Activated CD4-positive, alpha-beta T cell treated with anti-CD3 and anti-CD28 coated beads, Interleukin-2, amount 50 U/mL, for 24 hours (primary cell): ENCODE results near the gene SGO1.

Experiments
- DNase-seq, 2 donors: peaks; one replicate each; pipeline ENCODE4 v3.0.0-alpha.2; 2020; ENCODE audit warnings: low read depth in 1 of 2, low spot score in 1 of 2

The SGO1 gene

DNA sequence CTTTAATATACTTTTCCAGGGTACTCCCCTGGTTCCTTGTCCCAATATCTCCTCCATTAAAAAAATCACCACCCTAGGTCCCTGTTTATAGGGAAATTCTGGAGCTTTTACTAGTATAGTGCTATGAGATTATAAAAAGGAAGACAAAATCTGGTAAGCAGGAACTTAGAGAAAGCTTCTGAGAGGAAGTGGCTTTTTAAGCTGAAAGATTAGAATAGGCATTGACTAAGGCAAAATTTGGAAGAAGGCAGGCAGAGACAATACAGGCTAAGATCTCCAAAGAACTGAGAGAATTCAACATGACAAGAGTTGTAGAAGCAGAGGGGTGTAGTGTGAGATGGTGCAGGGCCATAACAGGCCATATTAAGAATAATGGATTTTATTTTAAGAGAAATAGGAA, 25.8 kb downstream of the SGO1 start:
- no peak for DNase-seq

DNA sequence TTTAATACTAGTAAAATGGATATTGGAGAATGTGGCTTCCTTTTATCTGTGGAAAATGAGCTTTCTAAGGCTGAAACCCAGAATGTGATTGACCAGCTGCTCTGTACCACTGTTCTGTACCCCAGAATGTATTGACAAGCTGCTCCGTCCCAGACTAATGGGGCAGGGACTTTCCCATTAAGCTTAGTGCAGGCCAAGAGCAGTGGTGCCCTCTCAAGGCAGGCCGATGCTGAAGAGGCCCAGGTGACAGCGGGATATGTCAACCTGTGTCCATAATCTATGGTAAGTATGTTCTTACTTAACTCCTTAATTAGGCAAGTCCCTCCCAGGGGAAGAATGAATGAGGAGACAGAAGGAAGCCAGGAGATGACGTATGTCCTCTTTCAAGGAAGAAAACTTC, 31.1 kb downstream of the SGO1 start:
- DNase-seq: no peak

DNA sequence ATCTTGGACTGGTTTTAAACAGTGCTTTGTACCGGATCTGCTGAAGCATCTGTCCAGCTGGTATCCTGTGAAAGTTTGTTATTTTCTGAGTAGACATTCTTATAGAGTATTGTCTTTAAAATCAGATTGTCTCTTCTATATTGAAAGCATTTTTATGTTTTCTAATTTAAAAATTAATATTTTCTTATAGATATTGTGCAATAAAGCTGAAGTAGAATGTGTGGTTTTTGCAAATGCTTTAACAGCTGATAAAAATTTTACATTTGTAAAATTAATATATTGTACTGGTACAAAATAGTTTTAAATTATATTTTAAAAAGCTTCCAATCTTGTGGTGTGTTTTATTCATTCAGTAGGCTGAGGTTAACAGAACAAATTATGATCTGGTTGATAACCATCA, 31.9 kb downstream of the SGO1 start:
- DNase-seq: no peak

DNA sequence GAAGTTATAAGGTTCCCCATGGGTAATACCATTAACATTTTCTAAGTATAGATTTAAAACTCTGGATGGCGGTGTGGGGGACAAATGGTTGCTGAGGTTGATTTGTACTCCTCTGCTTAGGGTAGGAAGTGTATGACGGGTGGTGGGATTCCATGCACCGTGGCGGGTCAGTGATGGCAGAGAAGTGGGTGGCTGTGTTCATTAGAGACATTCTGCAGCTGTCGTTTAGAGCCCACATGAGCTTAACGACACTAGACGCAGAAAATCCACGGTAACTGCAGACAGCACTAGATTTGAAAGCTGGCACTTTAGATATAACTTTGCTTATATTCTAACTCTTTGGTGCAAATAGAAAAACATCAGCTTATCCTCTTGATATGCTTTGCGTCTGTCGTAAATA, 37.5 kb downstream of the SGO1 start:
- no peak for DNase-seq

DNA sequence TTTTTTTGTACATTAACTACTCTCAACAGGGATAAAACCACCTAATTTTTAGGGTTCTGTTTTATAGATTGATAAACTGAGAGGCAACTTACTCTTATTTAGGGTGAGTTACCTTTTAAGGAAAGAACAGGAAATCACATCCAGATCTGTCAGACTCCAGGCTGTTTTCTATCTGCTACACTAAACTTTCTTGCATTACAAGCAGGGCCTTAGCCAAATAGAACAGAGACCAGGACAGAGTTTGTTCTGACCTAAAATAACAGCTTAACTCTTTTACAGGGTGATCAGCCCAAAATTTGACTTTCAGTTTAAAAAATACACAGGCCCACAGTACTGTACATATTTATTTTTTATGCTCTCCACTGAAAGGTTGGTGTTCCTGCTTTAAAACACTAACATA, 38.6 kb downstream of the SGO1 start:
- DNase-seq: no peak

DNA sequence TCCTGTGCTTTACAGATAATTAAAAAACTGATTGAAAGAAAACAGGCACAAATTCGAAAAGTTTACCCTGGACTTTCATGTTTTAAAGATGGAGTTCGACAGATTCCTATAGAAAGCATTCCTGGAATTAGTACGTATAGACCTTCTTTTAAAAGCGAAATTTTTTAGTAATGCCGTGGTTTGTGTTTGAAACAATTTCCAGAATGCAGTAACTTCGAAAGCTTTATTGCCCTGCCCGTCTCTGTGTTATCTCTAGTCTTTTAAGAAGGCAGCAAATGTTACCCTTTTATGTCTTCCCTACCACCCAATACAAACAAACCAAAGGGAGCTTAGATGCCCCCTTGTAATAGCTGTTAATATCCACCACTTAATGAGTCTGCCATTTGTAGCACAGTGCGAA, 39.7 kb downstream of the SGO1 start:
- no peak for DNase-seq

DNA sequence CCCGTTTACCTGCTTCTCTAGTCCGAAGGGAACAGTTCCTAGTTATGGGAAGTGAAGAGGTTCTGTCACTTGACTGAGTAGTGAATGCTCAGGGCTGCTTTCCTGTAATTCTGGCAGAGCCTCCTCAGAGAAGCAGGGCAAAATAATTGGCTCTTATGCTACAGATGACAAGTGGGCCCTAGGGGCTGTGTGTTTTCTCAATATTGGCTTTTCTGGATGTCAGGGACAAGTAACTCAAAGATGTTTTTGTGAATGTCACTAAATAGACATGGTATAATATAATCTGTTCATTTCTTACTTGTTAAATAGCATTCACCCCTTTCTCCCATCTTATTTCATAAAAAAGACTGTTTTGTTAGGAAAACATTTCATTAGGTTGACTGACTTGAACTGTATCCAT, 40.1 kb downstream of the SGO1 start:
- DNase-seq: no peak

DNA sequence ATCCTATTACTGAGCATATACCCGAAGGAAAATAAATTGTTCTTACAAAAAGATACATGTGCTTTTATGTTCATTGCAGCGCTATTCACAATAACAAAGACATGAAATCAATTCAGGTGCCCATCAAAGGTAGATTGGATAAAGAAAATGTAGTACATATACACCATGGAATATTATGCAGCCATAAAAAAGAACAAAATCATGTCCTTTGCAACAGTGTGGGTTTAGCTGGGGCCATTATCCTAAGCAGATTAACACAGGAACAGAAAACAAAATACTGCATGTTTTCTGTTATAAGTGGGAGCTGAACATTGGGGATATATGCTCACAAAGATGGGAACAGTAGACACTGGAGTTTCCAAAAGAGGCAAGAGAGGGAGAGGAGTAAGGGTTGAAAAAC, 42.5 kb downstream of the SGO1 start:
- no peak for DNase-seq

DNA sequence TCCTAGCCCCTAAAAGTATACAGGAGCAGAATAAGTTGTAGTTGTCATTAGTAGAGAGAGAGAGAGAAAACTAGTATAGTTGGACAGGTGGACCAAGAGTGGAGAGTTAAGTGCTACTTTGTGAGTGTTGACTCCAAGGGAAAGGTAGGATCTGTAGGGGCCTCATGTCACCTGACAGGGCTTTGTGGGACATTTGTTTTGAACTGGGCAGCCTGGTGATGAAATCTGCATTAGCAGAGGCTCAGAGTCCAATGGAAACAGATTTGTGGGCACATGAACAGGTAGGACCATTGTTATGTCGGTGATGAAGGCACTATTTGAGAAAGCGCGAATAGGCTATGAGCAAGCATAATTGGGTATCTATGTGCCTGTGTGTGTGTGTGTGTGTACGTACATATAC, 43.5 kb downstream of the SGO1 start:
- DNase-seq: no peak

- DNase-seq: no peak
Observed at GRCh38 chr3:20141851-20142250, 44.2 kb downstream of the SGO1 start.

DNA sequence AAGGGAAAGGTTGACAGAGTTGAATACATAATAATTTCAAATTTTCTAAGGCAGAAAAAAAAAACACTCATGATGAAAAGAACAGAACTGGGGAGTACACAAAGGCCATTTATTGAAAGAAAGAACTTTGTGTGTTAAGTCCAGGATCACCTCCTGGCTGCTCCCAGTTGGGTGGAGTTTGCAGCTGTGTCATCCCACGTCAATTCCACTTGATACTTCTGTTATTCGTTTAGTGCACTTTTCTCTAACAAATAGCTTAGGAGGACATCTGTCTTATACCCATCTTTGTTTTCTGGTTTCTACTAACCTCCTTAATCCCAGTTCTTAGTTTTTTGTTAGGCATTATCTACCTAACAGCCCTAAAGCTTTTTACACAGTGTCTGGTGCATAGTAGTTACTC, 44.7 kb downstream of the SGO1 start:
- no peak for DNase-seq

DNA sequence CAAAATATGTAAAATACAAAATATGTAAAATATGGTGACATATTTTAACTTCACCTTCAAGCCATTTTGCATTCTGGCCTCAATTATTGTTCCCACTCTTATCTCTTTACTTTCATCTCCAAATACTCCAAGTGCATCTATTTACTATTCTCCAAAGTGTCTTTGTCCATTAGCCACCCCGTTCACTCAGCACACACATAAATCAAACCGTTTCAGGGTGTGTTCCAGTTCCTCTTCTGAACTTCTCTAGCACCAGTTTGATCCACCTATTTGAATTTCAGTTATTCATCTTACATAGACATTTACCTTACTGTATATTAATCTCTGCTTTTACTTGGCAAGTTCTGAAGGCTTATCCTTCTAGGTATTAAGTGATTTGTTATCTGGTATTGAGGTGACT, 45.1 kb downstream of the SGO1 start:
- DNase-seq: no peak

- no peak for DNase-seq
Observed at GRCh38 chr3:20137647-20138046, 48.4 kb downstream of the SGO1 start.

- DNase-seq: no peak
Observed at GRCh38 chr3:20136231-20136630, 49.8 kb downstream of the SGO1 start.

GRCh38 chr3:20130106-20130505, 55.9 kb downstream of the SGO1 start:
- DNase-seq: no peak

DNA sequence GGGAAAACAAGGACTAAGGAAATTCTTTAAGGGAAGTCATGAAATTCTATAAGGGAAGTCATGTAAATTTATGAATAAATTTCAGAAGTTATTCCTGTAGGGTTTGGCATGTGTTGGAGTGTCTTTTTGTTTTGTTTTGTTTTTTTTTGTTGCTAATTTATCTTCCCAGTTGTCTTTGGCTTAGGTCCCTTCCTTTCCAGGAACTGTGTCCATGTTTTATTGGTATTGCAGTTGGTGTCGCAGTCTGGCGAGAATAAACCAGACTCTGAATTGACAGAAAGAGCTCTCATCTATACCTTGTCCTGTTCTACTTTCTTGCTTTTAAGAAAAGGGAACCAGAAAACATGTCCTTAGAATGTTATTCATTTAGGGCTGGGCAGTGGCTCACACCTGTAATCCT, 57.6 kb downstream of the SGO1 start:
- DNase-seq: no peak

GRCh38 chr3:20125897-20126296, 60.1 kb downstream of the SGO1 start:
- DNase-seq: no peak

GRCh38 chr3:20125289-20125688, 60.7 kb downstream of the SGO1 start:
- no peak for DNase-seq

DNA sequence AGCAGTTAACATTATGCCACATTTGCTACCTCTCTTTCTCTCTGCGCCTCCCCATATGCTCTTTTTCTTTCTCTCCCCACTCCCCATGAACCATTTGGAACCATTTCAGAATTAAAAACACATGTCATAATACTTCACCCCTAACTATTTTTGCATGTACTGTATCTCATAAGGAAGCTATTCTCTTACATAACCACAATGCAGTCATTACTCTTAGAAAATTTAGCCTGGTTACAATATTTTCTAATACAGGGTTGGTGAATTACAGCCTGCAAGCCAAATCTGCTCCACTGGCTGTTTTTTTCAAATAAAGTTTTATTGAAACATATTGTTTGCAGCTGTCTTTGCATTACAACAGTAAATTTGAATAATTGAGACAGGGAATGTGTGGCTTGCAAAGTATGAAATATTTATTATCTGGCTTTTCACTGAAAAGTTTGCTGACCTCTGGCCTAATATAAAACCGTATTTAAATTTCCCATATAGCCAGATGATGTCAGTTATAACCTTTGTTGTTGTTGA, 62.8 kb downstream of the SGO1 start:
- DNase-seq: no peak

DNA sequence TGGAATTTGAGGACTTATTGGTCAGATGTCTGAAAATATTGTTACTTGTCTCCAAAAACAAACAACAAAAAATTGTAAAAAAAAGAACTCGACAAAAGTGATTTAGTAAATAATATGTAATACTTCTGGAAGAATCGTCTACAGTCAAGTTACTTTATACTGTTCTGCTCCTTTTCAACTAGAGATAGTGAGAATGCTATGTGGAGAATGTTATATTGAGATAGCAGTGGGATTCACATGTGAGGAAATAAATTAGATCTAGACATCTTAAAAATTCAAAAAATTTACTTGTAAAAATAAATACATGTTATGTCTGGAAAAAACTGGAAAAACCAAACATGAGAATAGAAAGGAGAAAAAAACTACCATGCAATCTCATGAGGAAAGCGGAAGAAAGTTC, 64.9 kb downstream of the SGO1 start:
- no peak for DNase-seq
